ENCODE results near the gene SHISA7.

SHISA7 gene

DNA sequence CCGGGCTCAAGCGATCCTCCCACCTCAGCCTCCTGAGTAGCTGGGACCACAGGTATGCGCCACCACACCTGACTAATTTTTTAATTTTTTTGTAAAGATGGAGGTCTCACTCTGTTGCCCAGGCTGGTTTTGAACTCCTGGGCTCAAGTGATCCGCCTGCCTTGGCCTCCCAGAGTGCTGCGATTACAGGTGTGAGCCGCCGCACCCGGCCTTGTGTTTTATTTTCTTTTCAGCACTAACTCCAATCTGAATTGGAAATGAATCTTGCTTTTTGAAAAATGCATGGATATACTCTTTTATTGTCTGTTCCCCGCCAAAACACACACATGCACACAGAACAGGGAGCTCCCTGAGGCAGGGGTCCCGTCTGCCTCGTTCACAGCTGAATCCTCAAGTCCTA is 19.6 kb upstream of the SHISA7 start:
- no peak for TF ChIP-seq NFIC (IDR thresholded peaks at IDR 0.05)
- TF ChIP-seq YY1 (IDR thresholded peaks at IDR 0.05; ENCODE audit: low read depth): no peak
- no peak for TF ChIP-seq CEBPB (IDR thresholded peaks at IDR 0.05)
- no peak for TF ChIP-seq CREB1 (IDR thresholded peaks at IDR 0.05; ENCODE audit: low read depth)
- TF ChIP-seq ZBTB7A (IDR thresholded peaks at IDR 0.05; ENCODE audit: low read depth): no peak
- TF ChIP-seq, protein P1, sequence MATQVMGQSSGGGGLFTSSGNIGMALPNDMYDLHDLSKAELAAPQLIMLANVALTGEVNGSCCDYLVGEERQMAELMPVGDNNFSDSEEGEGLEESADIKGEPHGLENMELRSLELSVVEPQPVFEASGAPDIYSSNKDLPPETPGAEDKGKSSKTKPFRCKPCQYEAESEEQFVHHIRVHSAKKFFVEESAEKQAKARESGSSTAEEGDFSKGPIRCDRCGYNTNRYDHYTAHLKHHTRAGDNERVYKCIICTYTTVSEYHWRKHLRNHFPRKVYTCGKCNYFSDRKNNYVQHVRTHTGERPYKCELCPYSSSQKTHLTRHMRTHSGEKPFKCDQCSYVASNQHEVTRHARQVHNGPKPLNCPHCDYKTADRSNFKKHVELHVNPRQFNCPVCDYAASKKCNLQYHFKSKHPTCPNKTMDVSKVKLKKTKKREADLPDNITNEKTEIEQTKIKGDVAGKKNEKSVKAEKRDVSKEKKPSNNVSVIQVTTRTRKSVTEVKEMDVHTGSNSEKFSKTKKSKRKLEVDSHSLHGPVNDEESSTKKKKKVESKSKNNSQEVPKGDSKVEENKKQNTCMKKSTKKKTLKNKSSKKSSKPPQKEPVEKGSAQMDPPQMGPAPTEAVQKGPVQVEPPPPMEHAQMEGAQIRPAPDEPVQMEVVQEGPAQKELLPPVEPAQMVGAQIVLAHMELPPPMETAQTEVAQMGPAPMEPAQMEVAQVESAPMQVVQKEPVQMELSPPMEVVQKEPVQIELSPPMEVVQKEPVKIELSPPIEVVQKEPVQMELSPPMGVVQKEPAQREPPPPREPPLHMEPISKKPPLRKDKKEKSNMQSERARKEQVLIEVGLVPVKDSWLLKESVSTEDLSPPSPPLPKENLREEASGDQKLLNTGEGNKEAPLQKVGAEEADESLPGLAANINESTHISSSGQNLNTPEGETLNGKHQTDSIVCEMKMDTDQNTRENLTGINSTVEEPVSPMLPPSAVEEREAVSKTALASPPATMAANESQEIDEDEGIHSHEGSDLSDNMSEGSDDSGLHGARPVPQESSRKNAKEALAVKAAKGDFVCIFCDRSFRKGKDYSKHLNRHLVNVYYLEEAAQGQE (IDR thresholded peaks at IDR 0.05; ENCODE audit: low read depth): no peak
- TF ChIP-seq RAD21 (IDR thresholded peaks at IDR 0.05; ENCODE audit: low read depth): no peak
- no peak for TF ChIP-seq EP300 (IDR thresholded peaks at IDR 0.05; ENCODE audit: borderline replicate concordance)
- no peak for TF ChIP-seq EGR1 (IDR thresholded peaks at IDR 0.05)
- TF ChIP-seq FOXM1 (IDR thresholded peaks at IDR 0.05; ENCODE audit: borderline replicate concordance, low read depth): no peak
- no peak for TF ChIP-seq TCF12 (IDR thresholded peaks at IDR 0.05; ENCODE audit: low read depth)
- no peak for TF ChIP-seq TAF1 (IDR thresholded peaks at IDR 0.05; ENCODE audit: low read depth)
- no peak for TF ChIP-seq TEAD4 (IDR thresholded peaks at IDR 0.05)
- TF ChIP-seq, protein P2, sequence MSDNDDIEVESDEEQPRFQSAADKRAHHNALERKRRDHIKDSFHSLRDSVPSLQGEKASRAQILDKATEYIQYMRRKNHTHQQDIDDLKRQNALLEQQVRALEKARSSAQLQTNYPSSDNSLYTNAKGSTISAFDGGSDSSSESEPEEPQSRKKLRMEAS (IDR thresholded peaks at IDR 0.05): no peak
- TF ChIP-seq, protein P3, sequence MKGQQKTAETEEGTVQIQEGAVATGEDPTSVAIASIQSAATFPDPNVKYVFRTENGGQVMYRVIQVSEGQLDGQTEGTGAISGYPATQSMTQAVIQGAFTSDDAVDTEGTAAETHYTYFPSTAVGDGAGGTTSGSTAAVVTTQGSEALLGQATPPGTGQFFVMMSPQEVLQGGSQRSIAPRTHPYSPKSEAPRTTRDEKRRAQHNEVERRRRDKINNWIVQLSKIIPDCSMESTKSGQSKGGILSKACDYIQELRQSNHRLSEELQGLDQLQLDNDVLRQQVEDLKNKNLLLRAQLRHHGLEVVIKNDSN (IDR thresholded peaks at IDR 0.05): no peak

DNA sequence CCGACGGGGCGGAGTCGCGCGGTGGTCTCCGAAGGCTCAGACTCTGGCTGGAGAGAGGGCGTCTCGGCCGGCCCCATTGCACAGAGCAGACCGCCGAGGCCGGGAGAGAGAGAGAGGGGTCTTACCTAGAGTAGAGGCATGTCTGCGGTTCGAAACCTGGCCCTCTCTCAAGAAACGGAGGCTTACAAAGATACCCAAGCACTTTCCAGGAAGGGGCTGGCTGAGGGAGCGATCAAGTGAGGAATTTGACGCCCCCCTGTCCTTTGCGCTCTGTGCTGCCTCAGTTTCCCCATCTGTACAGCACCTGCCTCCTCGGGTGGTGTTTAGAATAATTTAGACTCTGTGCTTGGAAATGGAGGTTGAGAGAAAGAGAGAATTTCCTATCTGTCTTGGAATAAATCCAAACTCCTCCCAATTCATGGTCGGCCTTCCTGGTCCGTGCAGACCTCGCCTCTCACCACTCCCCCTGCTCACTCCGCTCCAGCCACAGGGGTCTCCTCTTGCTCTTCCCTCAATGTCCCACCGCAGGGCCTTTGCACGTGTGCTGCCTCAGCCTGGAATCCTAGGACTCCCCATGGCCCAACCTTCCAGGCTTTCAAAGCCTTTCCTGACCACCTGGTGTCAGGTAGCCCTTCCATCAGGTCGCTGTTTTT is 19.0 kb upstream of the SHISA7 start:
- TF ChIP-seq CREB1 (IDR thresholded peaks at IDR 0.05; ENCODE audit: low read depth): no peak
- TF ChIP-seq, protein P2 (IDR thresholded peaks at IDR 0.05): no peak
- peak; percentile 80 for TF ChIP-seq ZBTB7A (IDR thresholded peaks at IDR 0.05; ENCODE audit: low read depth)
- TF ChIP-seq TEAD4 (IDR thresholded peaks at IDR 0.05): no peak

DNA sequence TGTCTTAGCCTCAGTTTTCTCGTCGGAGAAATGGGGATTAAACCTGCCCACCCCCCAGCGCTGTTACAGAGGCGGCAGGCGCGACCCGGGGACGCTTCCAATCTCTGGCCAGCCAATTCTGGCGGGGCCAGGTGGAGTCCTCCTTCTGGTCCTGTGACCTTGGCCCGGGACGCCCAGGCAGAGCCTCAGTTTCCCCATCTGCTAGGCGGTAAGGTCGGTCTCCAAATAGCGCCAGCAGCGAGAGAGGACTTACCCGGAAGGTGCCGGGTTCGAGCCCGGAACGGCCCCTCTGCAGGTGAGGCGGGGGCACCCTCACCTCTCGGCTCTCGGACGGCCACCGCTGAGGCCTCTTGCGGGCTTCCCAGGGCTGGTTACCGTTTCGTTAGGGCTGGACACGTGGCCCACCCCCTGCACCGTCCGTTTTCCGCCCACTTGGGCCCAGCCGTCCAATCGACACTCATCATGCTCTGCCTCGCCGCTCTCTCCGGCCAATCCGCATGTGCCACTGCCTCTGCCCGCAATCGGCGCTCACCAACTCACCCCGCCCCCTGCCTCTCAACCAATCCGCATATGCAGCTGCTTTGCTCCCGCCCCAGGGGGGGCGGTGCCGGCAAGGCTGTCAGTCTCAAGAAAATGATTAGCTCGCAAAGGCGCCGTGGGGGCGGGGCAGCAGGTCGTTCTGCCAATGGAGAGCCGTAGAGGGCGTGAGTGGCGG is 18.3 kb upstream of the SHISA7 start, which contains the start of gene ISOC2:
Gene ISOC2 (minus strand): TSS at position 384 of the 715 bp plus-strand sequence. CDS start 5,156 bp downstream, outside the sequence.
- TF ChIP-seq FOXM1 (IDR thresholded peaks at IDR 0.05; ENCODE audit: borderline replicate concordance, low read depth): no peak
- no peak for TF ChIP-seq NFIC (IDR thresholded peaks at IDR 0.05)
- TF ChIP-seq TEAD4 (IDR thresholded peaks at IDR 0.05): no peak
- TF ChIP-seq EGR1 (IDR thresholded peaks at IDR 0.05): peak; percentile 58; the same call in 1 of the 2 replicates
- TF ChIP-seq, protein P3 (IDR thresholded peaks at IDR 0.05): peak; percentile 97
- peak; percentile 53; the same call in 1 of the 2 replicates for TF ChIP-seq TAF1 (IDR thresholded peaks at IDR 0.05; ENCODE audit: low read depth)
- TF ChIP-seq ZBTB7A (IDR thresholded peaks at IDR 0.05; ENCODE audit: low read depth): 0 out of 2 replicates have a peak, but pooled peaks have one; percentile 11
- TF ChIP-seq CREB1 (IDR thresholded peaks at IDR 0.05; ENCODE audit: low read depth): peak; percentile 61
- TF ChIP-seq CEBPB (IDR thresholded peaks at IDR 0.05): 0 out of 2 replicates have a peak, but pooled peaks have one; percentile 7
- no peak for TF ChIP-seq EP300 (IDR thresholded peaks at IDR 0.05; ENCODE audit: borderline replicate concordance)
- TF ChIP-seq TCF12 (IDR thresholded peaks at IDR 0.05; ENCODE audit: low read depth): no peak
- TF ChIP-seq, protein P2 (IDR thresholded peaks at IDR 0.05): peak; percentile 96
- 0 out of 2 replicates have a peak, but pooled peaks have one; percentile 12 for TF ChIP-seq YY1 (IDR thresholded peaks at IDR 0.05; ENCODE audit: low read depth)

DNA sequence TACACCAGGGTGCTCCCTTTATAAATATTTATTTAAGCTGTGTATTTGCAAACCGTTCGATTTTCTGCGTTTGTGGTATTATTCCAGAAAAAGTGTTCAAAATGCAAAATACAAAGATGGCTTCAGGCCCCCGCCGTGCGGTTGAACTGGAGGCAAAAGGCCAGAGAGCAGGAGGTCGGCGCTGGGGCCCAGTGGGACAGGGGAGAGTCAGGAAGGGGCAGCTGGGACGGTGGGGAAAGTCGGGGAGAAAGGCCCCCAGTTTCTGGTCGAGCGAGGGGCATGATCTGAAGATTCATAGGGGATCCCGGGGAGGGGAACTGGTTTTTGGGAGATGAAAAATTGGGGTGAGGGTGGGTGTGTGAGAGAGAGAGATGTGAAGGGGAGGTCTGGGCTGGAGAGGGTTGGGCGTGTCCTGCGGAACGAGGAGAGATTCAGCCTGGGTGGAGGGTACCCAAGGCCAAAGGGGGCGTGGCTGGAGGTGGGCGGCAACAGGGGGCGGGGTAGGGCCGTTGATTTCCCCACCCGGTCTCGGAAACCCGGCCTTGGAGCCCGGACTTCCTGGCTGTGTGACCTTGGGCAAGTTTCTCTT is 17.7 kb upstream of the SHISA7 start:
- TF ChIP-seq TCF12 (IDR thresholded peaks at IDR 0.05; ENCODE audit: low read depth) (no peak), TAF1 (IDR thresholded peaks at IDR 0.05; ENCODE audit: low read depth) (no peak), ZBTB7A (IDR thresholded peaks at IDR 0.05; ENCODE audit: low read depth) (no peak), EP300 (IDR thresholded peaks at IDR 0.05; ENCODE audit: borderline replicate concordance) (no peak), FOXM1 (IDR thresholded peaks at IDR 0.05; ENCODE audit: borderline replicate concordance, low read depth) (no peak), RAD21 (IDR thresholded peaks at IDR 0.05; ENCODE audit: low read depth) (no peak), TEAD4 (IDR thresholded peaks at IDR 0.05) (no peak), NFIC (IDR thresholded peaks at IDR 0.05) (no peak), YY1 (IDR thresholded peaks at IDR 0.05; ENCODE audit: low read depth) (no peak)
- TF ChIP-seq, protein P3 (IDR thresholded peaks at IDR 0.05): no peak

DNA sequence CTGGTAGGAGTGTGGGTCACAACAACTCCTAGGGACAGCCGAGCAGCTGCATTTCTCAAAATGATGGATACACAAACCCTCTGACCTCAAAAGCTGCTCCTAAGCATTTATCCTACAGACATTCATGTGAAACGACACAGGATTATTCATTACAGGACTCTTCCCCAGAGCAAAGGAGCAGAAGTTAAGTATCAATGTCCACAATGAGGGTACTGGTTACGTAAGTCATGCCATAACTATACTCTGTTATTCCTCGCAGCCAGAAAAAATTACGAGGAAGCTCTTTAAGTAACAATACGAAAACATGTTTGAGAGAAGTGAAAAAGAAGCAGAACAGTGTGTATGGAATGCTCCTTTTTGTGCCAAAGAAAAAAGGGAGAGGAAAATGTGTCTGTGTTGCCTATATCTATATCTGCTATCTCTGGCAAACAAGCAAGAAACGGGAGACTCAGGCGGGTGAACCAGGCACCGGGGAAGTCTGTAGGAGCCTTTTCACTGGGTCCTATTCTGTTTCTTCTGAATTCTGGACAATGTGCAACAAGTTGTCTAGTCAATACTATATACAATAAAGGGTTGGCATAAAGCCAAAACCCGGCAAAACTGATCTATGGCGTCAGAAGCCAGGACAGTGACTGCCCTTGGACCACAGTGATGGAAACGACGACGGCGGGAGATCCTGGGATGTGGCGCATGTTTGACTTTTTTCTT is 17.0 kb upstream of the SHISA7 start:
- TF ChIP-seq NFIC (IDR thresholded peaks at IDR 0.05): peak; percentile 65; the same call in 1 of the 2 replicates
- TF ChIP-seq, protein P3 (IDR thresholded peaks at IDR 0.05): no peak

Measured in Ishikawa (cell line).